GM19193 (cell line): Measurements from ENCODE around the gene LSM14A.
A peak's percentile ranks its signal among the peaks of the same experiment; 100 is the strongest.

Experiments used
- POLR2A ChIP-seq: IDR thresholded peaks from 4 replicates; pipeline ENCODE4 v1.6.1; 2011; ENCODE audit not compliant: insufficient read depth, insufficient read length; ENCODE audit errors: extremely low read depth

Gene LSM14A

GRCh38 chr19:34171877-34172660 is at the start of gene LSM14A:
TSS of gene LSM14A (plus strand) at chr19:34172504. CDS start at chr19:34172643, 139 bp downstream.
- TF ChIP-seq POLR2A: peak; percentile 98

GRCh38 chr19:34124828-34125227 is 47.5 kb upstream of the LSM14A start:
- no peak for TF ChIP-seq POLR2A

GRCh38 chr19:34126966-34127365 is 45.3 kb upstream of the LSM14A start:
- no peak for TF ChIP-seq POLR2A

- no peak for TF ChIP-seq POLR2A
Measured at GRCh38 chr19:34127684-34128189, 44.6 kb upstream of the LSM14A start.

GRCh38 chr19:34128558-34129250 is 43.6 kb upstream of the LSM14A start:
- TF ChIP-seq POLR2A: no peak

- no peak for TF ChIP-seq POLR2A
Measured at GRCh38 chr19:34131100-34131499, 41.2 kb upstream of the LSM14A start.

GRCh38 chr19:34134190-34135053 is 37.9 kb upstream of the LSM14A start:
- peak; percentile 97 for TF ChIP-seq POLR2A

GRCh38 chr19:34135054-34135800 is 37.1 kb upstream of the LSM14A start:
- no peak for TF ChIP-seq POLR2A

GRCh38 chr19:34135821-34136611 is 36.3 kb upstream of the LSM14A start:
- TF ChIP-seq POLR2A: no peak

- TF ChIP-seq POLR2A: no peak
Measured at GRCh38 chr19:34141025-34141424, 31.3 kb upstream of the LSM14A start.

GRCh38 chr19:34142440-34142839 is 29.9 kb upstream of the LSM14A start:
- TF ChIP-seq POLR2A: no peak

GRCh38 chr19:34145741-34146202 is 26.5 kb upstream of the LSM14A start:
- TF ChIP-seq POLR2A: no peak

- TF ChIP-seq POLR2A: no peak
Measured at GRCh38 chr19:34148658-34149185, 23.6 kb upstream of the LSM14A start.
